Activated naive CD4-positive, alpha-beta T cell (primary cell): ENCODE measurements around the gene ATP6V0C.
"Not testable (repeated sequence)": the region's sequence is repeated elsewhere in the genome, so short reads cannot be mapped to it uniquely, and the experiment has no call there.

Source experiments
- DNase-seq, 4 experiments: peaks; one replicate each; lab custom pipeline; 2025; lab: John Stamatoyannopoulos, UW

The ATP6V0C gene

DNA sequence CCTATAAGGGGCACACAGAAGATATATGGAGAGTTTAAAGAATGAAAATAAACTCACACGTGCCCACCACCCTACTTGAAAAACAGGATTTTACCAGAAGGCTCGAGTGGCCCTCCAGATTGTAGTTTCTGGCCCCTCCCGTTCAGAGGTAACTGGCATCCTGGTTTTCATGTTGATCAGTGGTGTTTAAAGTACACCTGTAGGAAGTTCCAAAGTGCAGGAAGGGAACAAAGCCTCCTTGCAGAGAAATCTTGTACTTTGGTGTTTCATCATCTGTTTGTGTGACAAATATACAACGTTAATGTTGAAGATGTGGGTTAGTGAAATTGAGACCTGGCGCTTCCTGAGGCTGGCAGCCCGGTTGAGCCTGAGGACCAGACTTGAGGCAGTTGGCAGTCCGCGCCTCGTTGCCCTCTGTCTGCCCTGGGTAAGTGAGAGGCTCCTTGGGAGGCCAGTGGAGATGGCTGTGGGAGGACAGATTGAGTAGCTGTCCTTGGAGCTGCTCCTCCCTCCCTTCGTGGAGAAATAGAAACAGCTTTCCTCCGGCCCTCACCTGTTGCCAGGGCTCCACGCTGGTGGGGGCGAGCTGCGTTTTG lies 36.6 kb downstream of the ATP6V0C start:
- DNase-seq, result not testable (repeated sequence)

DNA sequence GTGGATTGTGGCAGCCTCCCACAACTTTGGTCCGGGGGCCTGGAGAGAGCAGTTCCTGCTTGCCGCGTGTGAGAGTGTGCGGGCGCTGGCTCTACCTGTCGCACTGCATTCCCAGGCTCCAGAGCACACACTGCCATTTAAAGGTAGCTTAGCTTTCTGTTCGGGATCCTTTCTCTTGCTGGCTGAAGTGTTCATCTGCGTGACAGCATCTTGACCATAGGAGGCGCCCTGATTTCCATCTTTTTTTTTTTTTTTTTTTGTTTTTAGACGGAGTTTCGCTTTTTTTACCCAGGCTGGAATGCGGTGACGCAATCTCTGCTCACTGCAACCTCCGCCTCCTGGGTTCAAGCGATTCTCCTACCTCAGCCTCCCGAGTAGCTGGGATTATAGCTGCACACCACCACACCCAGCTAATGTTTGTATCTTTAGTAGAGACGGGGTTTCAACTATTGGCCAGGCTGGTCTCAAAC lies 37.7 kb downstream of the ATP6V0C start:
- not testable (repeated sequence) for DNase-seq

DNA sequence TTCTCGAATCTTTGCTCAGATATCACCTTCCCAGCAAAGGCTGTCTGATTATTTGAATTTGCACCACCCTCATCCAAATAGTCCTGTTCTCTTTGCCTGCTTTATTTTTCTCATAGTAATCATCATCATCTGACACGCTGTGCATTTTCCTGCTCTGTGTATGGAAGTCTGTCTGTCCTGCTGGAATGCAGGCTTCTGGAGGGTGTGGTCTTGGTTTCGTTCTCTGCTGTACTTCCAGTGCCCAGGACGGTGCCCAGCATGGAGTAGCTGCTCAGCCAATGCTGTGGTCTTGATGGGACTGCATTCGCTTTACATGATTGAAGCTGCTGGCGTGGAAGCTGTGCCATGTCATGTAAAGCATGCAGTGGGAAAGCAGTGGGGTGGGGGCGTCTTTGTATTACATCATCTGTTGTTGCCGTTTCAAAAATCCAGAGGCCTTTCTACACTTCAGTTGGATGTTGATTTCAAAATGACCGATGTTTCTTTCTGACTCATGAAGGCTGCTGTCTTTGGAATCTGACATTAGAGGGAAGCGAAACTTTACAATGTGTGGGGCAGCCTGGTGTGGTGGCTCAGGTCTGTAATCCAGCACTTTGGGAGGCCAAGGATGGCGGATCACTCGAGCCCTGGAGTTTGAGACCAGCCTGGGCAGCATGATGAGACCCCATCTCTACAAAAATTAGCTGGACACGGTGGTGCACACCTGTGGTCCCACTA lies 41.1 kb downstream of the ATP6V0C start:
- DNase-seq, result not testable (repeated sequence)

GRCh38 chr16:2557150-2557549 lies 43.4 kb downstream of the ATP6V0C start:
- not testable (repeated sequence) for DNase-seq

DNA sequence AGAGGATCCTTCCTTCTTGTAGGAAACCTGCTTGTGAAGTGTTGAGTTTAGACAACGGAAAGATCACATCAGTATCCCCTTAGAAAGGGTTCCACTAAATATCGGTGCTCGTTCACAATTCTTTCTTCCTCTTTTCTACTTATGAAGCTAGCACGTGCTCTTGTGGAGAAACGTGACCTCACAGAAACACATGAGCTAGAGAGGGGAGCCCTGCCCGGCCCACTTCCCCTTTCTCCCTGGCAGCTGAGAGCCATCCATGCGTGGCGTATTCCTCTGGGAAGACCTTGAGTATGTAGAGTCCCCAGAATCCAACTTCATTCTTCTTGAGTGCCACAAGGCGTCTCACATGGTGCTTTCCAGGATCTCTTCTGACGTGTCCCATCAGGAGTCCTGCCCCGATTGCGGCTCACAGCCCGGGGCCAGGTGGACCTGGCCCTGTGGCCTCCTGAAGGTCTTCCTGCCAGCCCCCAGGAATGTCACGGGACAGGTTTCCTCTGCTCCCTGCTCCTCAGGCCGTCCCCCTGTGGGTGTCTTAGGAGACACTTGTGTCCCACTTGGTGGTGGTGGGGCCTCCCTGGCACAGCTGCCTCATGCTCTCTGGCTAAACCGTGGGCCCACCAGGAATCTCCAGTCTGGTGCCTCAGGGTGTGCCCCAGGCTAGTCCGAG lies 46.5 kb downstream of the ATP6V0C start:
- DNase-seq, result not testable (repeated sequence)

- DNase-seq, result not testable (repeated sequence)
Measured at GRCh38 chr16:2560798-2561133, 47.0 kb downstream of the ATP6V0C start.

GRCh38 chr16:2567506-2567905 lies 53.8 kb downstream of the ATP6V0C start:
- not testable (repeated sequence) for DNase-seq

- DNase-seq, result not testable (repeated sequence)
Measured at GRCh38 chr16:2568573-2568972, 54.8 kb downstream of the ATP6V0C start.
